Raji (cell line): ENCODE results near the gene AMBRA1.

ENCODE experiments used
- POLR2A ChIP-seq: IDR thresholded peaks from 2 replicates; pipeline ENCODE4 v1.6.1; 2011; ENCODE audit warnings: low read depth, low read length, control low read depth; ENCODE audit not compliant: insufficient read depth

The AMBRA1 gene

DNA sequence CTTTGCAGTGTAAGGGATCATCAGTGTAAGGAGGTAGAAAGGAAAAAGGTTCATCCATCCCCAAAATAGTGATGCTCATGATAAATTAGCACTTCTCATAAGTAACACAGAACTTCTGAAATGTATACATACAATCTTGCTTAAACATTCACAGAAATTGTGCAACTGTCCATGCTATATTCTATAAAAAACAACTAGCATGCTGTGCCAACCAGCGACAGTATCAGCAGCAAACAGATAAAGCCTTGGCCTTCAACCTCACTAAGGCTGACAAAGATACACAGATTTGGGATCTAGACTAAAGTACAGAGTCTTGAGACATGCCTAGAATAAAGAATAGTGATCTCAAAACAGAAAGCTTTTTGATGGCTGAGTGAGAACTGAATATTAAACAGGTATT, 128.1 kb downstream of the AMBRA1 start:
- no peak for TF ChIP-seq POLR2A

GRCh38 chr11:46463701-46464421, 130.0 kb downstream of the AMBRA1 start:
- no peak for TF ChIP-seq POLR2A

GRCh38 chr11:46461461-46461927, 132.3 kb downstream of the AMBRA1 start:
- no peak for TF ChIP-seq POLR2A

GRCh38 chr11:46458491-46458890, 135.3 kb downstream of the AMBRA1 start:
- no peak for TF ChIP-seq POLR2A

DNA sequence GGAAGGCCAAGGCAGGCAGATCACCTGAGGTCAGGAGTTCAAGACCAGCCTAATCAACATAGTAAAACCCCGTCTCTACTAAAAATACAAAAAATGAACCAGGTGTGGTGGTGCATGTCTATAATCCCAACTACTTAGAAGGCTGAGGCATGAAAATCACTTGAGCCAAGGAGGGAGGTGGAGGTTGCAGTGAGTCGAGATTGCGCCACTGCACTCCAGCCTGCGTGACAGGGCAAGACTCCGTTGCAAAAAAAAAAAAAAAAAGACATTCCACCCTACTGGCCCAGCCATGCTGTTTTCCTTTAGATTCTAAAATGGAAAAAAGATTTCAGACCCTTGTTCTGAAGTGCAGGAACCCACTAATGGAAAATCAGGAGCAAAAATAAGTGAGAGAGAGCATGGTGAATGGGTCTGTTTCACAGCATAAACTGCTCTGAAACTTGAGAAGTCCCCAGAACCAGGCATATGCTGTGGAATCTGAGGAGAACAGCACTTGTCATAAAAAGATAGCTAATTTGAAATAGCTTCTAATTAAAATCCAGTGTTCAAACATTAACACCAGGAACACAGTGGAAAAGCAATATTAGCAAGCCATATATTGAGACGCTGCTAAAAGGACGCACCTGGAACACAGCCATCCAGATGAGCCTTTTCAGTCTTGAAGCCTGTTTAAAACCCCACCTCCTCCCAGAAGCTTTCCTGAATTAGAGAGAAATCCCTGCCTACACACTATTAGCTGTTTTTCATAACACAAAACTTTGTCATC, 136.0 kb downstream of the AMBRA1 start:
- no peak for TF ChIP-seq POLR2A

GRCh38 chr11:46457021-46457420, 136.8 kb downstream of the AMBRA1 start:
- TF ChIP-seq POLR2A = no peak

- TF ChIP-seq POLR2A = no peak
Measured at GRCh38 chr11:46456269-46457001, 137.4 kb downstream of the AMBRA1 start.

GRCh38 chr11:46455834-46456233, 138.0 kb downstream of the AMBRA1 start:
- TF ChIP-seq POLR2A = no peak

- TF ChIP-seq POLR2A = no peak
Measured at GRCh38 chr11:46452918-46453517, 140.8 kb downstream of the AMBRA1 start.

- no peak for TF ChIP-seq POLR2A
Measured at GRCh38 chr11:46451759-46452158, 142.1 kb downstream of the AMBRA1 start.

DNA sequence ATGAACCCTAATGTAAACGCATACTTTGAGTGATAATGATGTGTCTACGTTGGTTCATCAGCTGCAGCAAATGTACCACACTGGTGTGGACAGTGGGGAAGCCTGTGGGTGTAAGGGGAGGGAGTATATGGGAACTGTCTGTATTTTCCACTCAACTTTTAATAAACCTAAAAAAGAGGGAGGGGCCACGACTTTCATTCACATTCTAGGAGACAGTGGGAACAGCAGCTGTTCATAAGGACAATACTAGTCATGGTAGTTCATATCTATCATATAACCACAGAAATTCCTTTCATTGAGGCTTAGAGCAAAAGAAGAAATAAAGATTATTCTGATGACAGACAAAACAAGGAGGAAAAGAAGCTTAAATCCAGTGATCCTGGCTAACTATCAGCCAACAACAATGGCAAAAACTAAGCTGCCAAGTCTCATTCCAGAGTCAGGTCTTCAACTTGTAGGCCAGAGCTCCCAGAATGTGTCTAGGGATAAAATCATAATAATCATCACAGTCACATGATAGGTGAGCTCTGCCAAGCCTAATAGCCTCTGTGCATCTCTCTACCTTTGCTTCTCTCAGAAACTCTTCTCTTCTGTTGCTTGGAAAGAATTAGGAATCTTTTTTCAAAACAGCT, 142.9 kb downstream of the AMBRA1 start:
- no peak for TF ChIP-seq POLR2A

- no peak for TF ChIP-seq POLR2A
Measured at GRCh38 chr11:46447544-46447943, 146.3 kb downstream of the AMBRA1 start.

- no peak for TF ChIP-seq POLR2A
Measured at GRCh38 chr11:46445920-46446771, 147.7 kb downstream of the AMBRA1 start.
